ENCODE results near the gene TRUB1.

Gene TRUB1

DNA sequence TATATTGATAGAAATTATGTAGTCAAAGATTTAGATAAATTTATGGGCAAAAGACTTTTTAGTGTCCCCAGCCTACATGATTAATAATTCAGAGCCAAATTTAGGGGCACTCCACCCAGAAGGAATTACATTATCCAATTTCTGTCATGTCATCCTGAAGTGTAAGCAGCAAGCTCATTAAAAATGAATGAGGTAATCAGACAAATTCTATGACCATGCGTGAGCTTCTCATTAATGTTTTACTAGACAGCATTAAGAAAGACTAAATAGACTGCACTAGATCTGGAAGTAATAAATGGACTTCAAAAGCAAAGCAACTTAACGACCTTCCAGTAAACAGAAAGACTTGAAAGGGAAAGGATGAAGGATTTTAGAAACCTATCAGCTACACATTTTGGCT lies 22.7 kb upstream of the TRUB1 start:
- Mint-ChIP-seq H3K27ac (no peak overlapping the region), H3K36me3 (ENCODE audit: low read depth) (no peaks in the 10 kb centered on the region), H3K9me3 (no peaks in the 10 kb centered on the region), H3K27me3 (peaks cover 3% of the 10 kb centered on the region), H3K4me1 (peaks cover 9% of the 10 kb centered on the region), H3K4me3 (no peak overlapping the region)
- DNase-seq (no peak), ATAC-seq (no peak)

DNA sequence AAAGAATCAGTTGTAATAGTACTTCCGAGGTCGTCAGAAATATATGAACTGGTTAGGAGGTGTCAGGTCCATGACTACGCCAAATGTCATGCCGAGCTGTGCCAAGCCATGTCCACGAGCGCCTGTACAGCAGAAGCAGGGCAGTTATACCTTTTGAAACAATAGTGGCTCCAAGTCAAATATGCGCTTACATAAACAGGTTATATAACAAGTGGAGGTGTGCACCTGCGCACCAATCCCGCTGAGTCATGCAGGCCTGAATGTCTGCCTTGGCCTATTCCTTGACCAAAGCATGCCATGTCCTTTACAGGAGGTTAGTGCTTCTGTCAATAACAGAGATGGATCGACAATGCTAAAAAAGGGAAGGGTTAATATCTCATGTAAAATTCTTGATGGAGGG lies 21.3 kb upstream of the TRUB1 start:
- Mint-ChIP-seq H3K9me3 (no peaks in the 10 kb centered on the region), H3K27me3 (peaks cover 6% of the 10 kb centered on the region), H3K27ac (no peak overlapping the region)

DNA sequence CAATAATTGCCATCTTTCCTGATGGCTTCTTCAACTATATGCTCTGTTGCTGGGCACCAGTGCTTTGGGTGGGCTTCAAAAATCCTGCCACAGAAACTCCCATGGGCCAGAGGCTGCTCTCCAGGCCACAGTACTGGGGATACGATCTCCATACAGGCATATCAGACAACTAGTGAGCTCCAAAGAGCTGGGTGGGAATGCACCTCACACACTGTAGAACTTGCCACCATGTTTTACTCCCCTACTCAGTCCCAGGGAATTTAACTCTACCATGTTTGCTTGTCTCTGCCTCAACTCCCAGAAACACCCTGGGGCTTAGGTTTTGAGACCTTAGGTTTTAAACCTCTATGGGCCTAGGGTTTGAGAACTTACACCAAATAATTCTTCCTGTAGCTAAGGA lies 20.5 kb upstream of the TRUB1 start:
- DNase-seq (no peak), ATAC-seq (no peak)
- Mint-ChIP-seq H3K4me1 (peaks cover 2% of the 10 kb centered on the region), H3K27ac (no peak overlapping the region), H3K9me3 (no peaks in the 10 kb centered on the region), H3K27me3 (peaks cover 6% of the 10 kb centered on the region), H3K4me3 (no peak overlapping the region), H3K36me3 (ENCODE audit: low read depth) (no peaks in the 10 kb centered on the region)

More for the DNA sequence above, 21.3 kb upstream of the TRUB1 start:
- Mint-ChIP-seq H3K36me3 (ENCODE audit: low read depth) (no peaks in the 10 kb centered on the region), H3K4me3 (no peak overlapping the region), H3K4me1 (peaks cover 7% of the 10 kb centered on the region)
- no peak for DNase-seq
- no peak for ATAC-seq

DNA sequence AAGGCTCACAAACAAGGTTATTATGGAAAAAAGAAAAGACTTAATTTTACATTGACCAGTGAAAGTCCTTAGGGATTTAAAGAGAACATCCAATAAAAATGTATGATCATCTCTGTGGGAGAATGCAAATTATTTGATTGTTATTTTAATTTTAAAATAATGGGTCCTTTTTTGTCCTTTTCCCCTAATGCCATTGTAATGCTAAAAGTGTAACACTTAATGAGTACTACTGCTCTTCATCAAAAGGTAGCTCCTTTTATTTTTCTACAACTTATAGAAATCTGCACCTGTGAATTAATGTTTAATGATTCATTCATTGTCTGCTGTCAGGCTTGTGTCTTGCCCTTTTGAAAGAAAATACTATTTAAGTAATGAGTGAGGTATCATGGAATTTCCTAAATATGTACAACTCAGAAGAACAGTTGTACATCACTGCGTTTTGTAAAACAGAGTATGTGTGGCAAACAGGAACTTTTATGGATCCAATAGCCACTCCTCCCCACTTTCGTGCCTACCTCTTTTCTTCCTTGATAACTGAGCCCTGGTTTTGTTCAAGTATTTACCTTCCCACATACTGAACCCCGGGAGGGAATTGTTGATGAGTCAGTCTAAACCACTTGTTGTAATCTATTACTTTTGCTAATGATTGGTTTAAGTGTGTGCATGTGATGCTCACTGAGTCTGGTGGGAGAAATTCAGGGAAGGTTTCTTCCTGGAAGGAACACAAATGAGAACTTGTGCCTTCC lies 19.9 kb upstream of the TRUB1 start:
- peaks cover 2% of the 10 kb centered on the region for H3K4me1 Mint-ChIP-seq
- peaks cover 9% of the 10 kb centered on the region for H3K27me3 Mint-ChIP-seq
- ATAC-seq (no peak), DNase-seq (no peak)
- H3K36me3 Mint-ChIP-seq (ENCODE audit: low read depth): no peaks in the 10 kb centered on the region
- H3K27ac Mint-ChIP-seq: no peak overlapping the region
- H3K4me3 Mint-ChIP-seq: no peak overlapping the region
- no peaks in the 10 kb centered on the region for H3K9me3 Mint-ChIP-seq

DNA sequence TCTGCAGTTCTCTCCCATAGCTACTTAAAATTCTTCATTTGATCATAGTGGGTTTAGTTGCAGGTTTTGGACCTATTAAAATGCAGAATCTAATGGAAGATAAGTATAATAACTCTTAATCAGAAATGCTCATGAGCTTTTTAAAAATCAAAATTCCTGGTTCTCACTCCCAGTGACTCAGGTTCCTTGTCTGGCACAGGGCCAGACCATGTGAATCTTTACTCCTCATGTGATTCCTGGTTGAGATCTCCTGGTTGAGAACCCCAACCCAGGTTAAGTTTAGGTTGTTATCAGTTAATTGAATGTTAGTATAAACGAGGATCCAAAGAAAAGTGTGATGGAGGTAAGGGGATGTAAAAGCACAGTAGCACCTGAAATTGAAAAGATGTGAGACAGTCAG lies 17.5 kb upstream of the TRUB1 start:
- peaks cover 13% of the 10 kb centered on the region for H3K27me3 Mint-ChIP-seq
- H3K27ac Mint-ChIP-seq: no peak overlapping the region
- H3K36me3 Mint-ChIP-seq (ENCODE audit: low read depth): no peaks in the 10 kb centered on the region
- ATAC-seq (no peak), DNase-seq (no peak)
- H3K9me3 Mint-ChIP-seq: no peaks in the 10 kb centered on the region
- H3K4me3 Mint-ChIP-seq: no peak overlapping the region
- H3K4me1 Mint-ChIP-seq: peaks cover 4% of the 10 kb centered on the region

DNA sequence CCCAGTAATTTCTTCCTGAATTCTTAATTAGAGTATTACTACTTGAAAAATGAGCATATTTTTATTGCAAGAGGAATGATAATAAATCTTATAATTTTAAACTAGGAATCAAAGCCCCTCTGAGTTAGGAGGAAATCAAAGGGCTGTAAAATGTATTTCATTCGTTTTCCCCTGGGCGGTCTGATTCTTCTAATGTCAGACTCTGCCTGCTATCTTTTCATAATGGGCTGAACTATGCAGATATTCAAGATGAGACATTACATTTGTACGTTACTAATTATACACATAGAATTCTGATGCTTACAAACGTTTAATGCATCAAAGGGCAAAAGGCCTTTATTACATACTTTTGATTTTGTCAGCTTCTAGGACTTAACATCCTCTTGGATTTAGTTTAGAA lies 16.0 kb upstream of the TRUB1 start:
- Mint-ChIP-seq H3K27me3 (peaks cover 19% of the 10 kb centered on the region), H3K4me1 (peaks cover 14% of the 10 kb centered on the region), H3K36me3 (ENCODE audit: low read depth) (no peaks in the 10 kb centered on the region), H3K9me3 (no peaks in the 10 kb centered on the region), H3K4me3 (no peak overlapping the region), H3K27ac (no peak overlapping the region)
- DNase-seq: no peak
- no peak for ATAC-seq

DNA sequence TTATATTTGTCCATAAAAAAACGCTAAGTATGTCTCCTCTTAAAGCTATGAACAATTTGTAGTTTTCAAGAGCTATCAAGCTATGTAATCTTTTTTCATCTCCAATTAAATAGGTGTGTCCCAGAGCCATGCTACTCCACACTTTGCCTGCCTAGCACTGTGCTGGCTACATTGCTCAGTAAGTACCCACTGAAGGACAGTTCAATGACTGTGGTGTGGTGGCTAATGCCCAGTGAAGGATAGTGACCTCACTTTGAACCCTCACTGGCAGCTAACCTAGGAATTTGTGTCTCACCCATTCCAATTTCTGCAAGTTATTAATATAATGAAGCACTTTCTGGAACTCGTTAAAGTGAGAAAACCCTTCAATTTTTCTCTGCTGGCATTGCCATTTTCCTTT lies 14.4 kb upstream of the TRUB1 start:
- peaks cover 23% of the 10 kb centered on the region for H3K27me3 Mint-ChIP-seq

DNA sequence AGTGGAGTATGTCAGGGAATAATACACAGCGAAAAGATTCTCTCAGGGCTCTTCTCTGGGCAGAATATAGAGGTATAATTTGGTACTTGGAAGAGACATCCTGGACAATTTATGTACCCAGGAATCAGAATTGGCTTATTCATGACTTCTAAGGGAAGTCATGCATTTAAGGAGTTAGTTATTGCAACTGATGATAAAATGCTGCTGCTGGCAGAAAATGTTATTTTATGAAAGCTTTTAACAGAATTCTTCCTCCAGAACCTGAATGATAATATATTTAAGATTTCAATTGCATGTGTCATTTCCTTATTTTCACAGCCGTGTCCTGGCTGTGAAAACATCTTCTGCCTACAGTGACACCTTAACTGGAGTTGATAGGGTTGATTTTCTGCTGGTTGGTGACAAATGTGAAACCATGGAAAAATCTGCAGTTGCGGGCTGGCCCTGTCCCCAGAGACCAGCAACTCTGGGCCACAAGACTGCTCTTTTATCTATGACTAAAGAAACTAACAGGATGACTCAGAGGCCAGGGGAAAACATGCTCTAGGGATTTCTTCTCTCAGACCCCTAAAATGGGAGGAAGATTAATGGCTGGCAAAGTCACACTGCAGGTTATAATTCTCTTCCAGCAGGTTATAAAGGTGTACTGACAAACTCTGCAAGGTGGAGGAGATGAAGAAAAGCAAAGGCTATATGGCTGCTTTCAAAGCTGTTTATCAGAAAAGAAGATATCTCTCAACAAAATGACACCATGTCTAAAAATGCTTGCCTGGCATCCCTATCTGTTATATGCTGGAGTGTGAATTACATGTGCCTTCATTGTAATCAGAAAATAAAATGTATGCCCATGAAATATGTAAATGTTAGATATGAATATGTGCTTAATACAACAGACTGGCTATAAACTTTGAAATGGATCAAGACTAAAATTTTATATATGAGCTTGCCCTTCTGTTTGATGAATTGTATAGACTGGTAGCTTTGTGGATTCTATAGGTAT lies 12.1 kb upstream of the TRUB1 start:
- peaks cover 20% of the 10 kb centered on the region for H3K27me3 Mint-ChIP-seq
- H3K4me3 Mint-ChIP-seq: no peak overlapping the region
- H3K4me1 Mint-ChIP-seq: peaks cover 17% of the 10 kb centered on the region
- H3K27ac Mint-ChIP-seq: peak overlapping the region; percentile 67
- DNase-seq (peak; percentile 37), ATAC-seq (peak; percentile 98)
- H3K9me3 Mint-ChIP-seq: no peaks in the 10 kb centered on the region
- no peaks in the 10 kb centered on the region for H3K36me3 Mint-ChIP-seq (ENCODE audit: low read depth)

More for the DNA sequence above, 14.4 kb upstream of the TRUB1 start:
- Mint-ChIP-seq H3K4me1 (peaks cover 14% of the 10 kb centered on the region), H3K4me3 (no peak overlapping the region), H3K36me3 (ENCODE audit: low read depth) (no peaks in the 10 kb centered on the region), H3K27ac (no peak overlapping the region), H3K9me3 (no peaks in the 10 kb centered on the region)
- DNase-seq: no peak
- ATAC-seq: no peak

DNA sequence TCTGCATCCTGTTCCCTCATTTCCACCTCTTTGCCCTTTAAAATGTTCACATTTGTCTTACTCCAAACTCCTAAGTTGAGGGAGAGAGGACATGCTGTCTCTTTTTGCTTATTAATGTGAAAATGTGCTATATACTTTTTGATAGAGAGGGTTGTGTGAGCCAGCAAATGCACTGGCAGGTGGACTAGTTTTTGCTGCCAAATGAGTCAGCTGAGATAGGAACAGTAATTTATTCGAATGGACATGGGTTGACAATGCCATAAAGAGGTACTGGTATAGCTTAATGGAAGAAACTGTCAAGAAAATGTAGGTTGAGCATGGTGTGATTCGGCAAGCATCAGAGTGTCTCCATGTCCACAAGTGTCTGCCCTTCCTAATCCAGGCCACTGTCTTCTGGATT lies 9.2 kb upstream of the TRUB1 start:
- H3K4me3 Mint-ChIP-seq: no peak overlapping the region
- peaks cover 7% of the 10 kb centered on the region for H3K9me3 Mint-ChIP-seq
- peaks cover 16% of the 10 kb centered on the region for H3K27me3 Mint-ChIP-seq
- DNase-seq: no peak
- peaks cover 26% of the 10 kb centered on the region for H3K4me1 Mint-ChIP-seq
- no peak overlapping the region for H3K27ac Mint-ChIP-seq
- no peaks in the 10 kb centered on the region for H3K36me3 Mint-ChIP-seq (ENCODE audit: low read depth)
- no peak for ATAC-seq

DNA sequence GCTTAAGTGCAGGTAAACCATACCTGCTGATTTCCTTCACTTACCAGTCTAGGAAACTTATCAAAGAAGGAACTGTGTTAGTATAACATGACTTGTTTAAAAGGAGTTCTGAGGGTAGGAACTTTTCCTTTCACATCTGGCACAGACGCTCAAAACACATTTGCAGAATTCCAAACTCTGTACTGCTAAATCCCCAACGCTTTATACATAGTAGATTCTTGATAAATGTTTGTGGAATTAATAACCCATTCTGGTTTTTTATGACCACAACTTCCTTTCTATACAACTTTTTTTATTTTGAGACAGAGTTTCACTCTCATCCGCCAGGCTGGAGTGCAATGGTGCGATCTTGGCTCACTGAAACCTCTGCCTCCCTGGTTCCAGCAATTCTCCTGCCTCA lies 7.7 kb upstream of the TRUB1 start:
- Mint-ChIP-seq H3K36me3 (ENCODE audit: low read depth) (no peaks in the 10 kb centered on the region), H3K9me3 (peaks cover 7% of the 10 kb centered on the region), H3K27me3 (peaks cover 13% of the 10 kb centered on the region), H3K27ac (no peak overlapping the region), H3K4me3 (no peak overlapping the region), H3K4me1 (peaks cover 30% of the 10 kb centered on the region)
- no peak for ATAC-seq
- no peak for DNase-seq

DNA sequence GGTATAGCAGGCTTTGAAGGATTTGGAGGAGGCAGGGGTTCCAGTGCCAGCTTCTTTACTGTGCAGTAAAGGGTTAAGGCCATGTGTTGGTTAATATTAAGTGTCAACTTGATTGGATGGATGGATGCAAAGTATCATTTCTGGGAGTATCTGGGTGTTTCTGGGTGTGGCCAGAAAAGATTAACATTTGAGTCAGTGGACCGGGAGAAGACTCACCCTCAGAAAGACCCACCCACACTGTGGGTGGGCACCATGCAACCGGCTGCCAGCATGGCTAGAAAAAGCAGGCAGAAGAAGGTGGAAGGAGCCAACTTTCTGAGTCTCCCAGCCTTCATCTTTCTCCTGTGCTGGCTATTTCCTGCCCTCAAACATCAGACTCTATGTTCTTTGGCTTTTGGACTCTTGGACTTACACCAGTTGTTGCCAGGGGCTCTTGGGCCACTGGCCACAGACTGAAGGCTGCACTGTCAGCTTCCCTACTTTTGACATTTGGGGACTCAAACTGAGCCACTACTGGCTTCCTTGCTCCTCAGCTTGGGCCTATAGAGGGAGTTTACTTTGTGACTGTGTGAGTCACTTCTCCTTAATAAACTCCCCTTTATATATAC lies 6.8 kb upstream of the TRUB1 start:
- DNase-seq (no peak), ATAC-seq (no peak)
- Mint-ChIP-seq H3K36me3 (ENCODE audit: low read depth) (no peaks in the 10 kb centered on the region), H3K4me3 (no peak overlapping the region), H3K27me3 (peaks cover 8% of the 10 kb centered on the region), H3K9me3 (peaks cover 7% of the 10 kb centered on the region), H3K27ac (no peak overlapping the region), H3K4me1 (peaks cover 22% of the 10 kb centered on the region)

DNA sequence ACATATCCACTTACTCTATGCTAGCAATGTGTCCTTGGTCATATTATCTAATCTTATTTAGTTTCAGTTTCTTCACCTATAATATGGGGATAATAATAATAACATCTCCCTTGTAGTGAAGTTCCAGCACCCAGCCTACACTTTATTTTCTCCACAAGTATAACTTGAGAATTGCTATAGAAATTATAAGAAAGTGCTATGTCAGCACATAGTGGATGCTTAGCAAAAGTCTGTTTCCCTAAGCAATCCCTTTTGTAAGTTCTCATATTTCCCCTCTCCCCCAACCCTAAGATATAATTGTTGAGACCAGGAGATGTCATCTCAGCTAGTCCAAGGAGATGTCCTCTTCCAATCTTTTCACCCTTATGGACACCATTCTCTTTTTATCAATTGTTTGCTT lies 5.8 kb upstream of the TRUB1 start:
- DNase-seq (no peak), ATAC-seq (no peak)
- Mint-ChIP-seq H3K4me1 (peaks cover 19% of the 10 kb centered on the region), H3K27ac (no peak overlapping the region), H3K36me3 (ENCODE audit: low read depth) (no peaks in the 10 kb centered on the region), H3K9me3 (peaks cover 7% of the 10 kb centered on the region), H3K4me3 (no peak overlapping the region), H3K27me3 (peaks cover 5% of the 10 kb centered on the region)

DNA sequence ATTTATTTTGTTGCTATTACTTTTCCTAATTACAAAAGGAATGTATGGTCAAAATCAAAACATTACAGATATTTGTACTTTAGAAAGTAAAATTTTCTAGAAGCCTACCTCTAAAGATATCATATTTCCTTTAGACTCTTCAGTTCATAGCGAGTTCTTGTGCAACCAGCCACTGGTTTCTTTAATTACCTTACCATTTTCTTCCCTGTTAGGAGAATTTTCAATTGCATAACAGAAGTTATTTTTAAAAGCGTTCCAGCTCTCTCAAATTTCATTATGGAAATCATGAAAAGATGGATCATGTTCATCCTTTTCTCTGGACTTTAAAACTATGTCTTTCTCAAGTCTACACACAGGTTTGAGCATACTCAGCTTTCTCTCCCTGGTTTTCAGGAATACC lies 5.0 kb upstream of the TRUB1 start:
- no peak overlapping the region for H3K27ac Mint-ChIP-seq
- H3K9me3 Mint-ChIP-seq: peaks cover 7% of the 10 kb centered on the region
- no peak overlapping the region for H3K4me3 Mint-ChIP-seq

DNA sequence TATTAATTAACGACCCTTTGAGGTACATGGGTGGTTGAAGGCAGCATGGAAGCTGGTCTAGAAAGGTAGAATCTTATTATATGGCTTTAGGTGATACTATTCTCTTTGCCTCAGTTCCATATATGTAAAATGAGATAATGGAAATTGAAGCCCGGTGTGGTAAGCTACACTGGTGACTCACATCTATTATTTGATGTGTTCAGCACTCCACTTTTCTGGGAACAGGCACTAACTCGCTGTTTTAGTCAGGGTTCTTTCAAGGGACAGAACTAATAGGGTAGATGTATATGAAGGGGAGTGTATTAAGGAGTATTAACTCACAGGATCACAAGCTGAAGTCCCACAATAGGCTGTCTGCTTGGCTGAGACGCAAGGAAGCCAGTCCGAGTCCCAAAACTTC lies 4.4 kb upstream of the TRUB1 start:
- H3K4me1 Mint-ChIP-seq: peaks cover 24% of the 10 kb centered on the region
- no peaks in the 10 kb centered on the region for H3K27me3 Mint-ChIP-seq
- DNase-seq: no peak
- peak; percentile 57 for ATAC-seq
- no peaks in the 10 kb centered on the region for H3K36me3 Mint-ChIP-seq (ENCODE audit: low read depth)
- H3K27ac Mint-ChIP-seq: no peak overlapping the region
- no peak overlapping the region for H3K4me3 Mint-ChIP-seq
- peaks cover 7% of the 10 kb centered on the region for H3K9me3 Mint-ChIP-seq

More for the DNA sequence above, 5.0 kb upstream of the TRUB1 start:
- ATAC-seq (no peak), DNase-seq (no peak)
- no peaks in the 10 kb centered on the region for H3K27me3 Mint-ChIP-seq
- H3K36me3 Mint-ChIP-seq (ENCODE audit: low read depth): no peaks in the 10 kb centered on the region
- H3K4me1 Mint-ChIP-seq: peaks cover 23% of the 10 kb centered on the region

All from activated naive CD8-positive, alpha-beta T cell treated with anti-CD3 and anti-CD28 coated beads, Interleukin-2, amount 50 U/mL, for 24 hours (primary cell).